MV-4-11 (cell line): ENCODE measurements around the gene MUC6.

Source experiments
- DNase-seq: peaks from one replicate; lab custom pipeline; 2025; lab: John Stamatoyannopoulos, UW

MUC6 gene

GRCh38 chr11:1036303-1036923 lies at the start of gene MUC6:
Gene MUC6, minus strand, starts transcription at chr11:1036718. Its CDS starts 63 bp downstream, at chr11:1036655.
- no peak for DNase-seq

- no peak for DNase-seq
These were observed 49.1 kb upstream of the MUC6 start for GRCh38 chr11:1085440-1086170.

- no peak for DNase-seq
These were observed 48.3 kb upstream of the MUC6 start for GRCh38 chr11:1084561-1085439.

GRCh38 chr11:1083621-1084551 lies 47.4 kb upstream of the MUC6 start:
- DNase-seq = no peak

GRCh38 chr11:1082728-1083620 lies 46.5 kb upstream of the MUC6 start:
- no peak for DNase-seq

- no peak for DNase-seq
These were observed 45.8 kb upstream of the MUC6 start for GRCh38 chr11:1082346-1082727.

GRCh38 chr11:1081601-1082311 lies 45.2 kb upstream of the MUC6 start:
- no peak for DNase-seq

- DNase-seq = no peak
These were observed 41.7 kb upstream of the MUC6 start for GRCh38 chr11:1078191-1078601.

GRCh38 chr11:1077417-1078119 lies 41.0 kb upstream of the MUC6 start:
- DNase-seq = no peak

GRCh38 chr11:1077033-1077416 lies 40.5 kb upstream of the MUC6 start:
- no peak for DNase-seq

GRCh38 chr11:1076061-1076665 lies 39.6 kb upstream of the MUC6 start:
- DNase-seq = no peak

GRCh38 chr11:1075341-1075911 lies 38.9 kb upstream of the MUC6 start:
- no peak for DNase-seq

- DNase-seq = no peak
These were observed 38.0 kb upstream of the MUC6 start, which contains the start of gene MUC2 for GRCh38 chr11:1074244-1075221. Gene MUC2, plus strand, starts transcription at chr11:1074874.

GRCh38 chr11:1073851-1074243 lies 37.3 kb upstream of the MUC6 start:
- no peak for DNase-seq

- DNase-seq = peak; percentile 47
These were observed 36.8 kb upstream of the MUC6 start for GRCh38 chr11:1073261-1073724.

- DNase-seq = no peak
These were observed 36.3 kb upstream of the MUC6 start for GRCh38 chr11:1072821-1073231.
